Calu3 (cell line): ENCODE measurements around the gene SOX2. TPM values are rescaled to one million over a fixed set of nuclear protein-coding genes. Genes with fewer than 3 reads are reported as not detected.
"Not testable (repeated sequence)": the region's sequence is repeated elsewhere in the genome, so short reads cannot be mapped to it uniquely, and the experiment has no call there.

Experiments used
- BruUV-seq: library from RNA; stranded (reverse); fragments of 400-500 nt; replicated peaks from 2 replicates; lab custom pipeline; 2021; lab: Mats Ljungman, UMichigan
- CTCF ChIA-PET: fragments of 300-600 bp; sonication (Branson Sonifier 250); formaldehyde crosslinking; loops from one replicate; lab custom pipeline; 2022; ENCODE audit warnings: antibody characterized with exemption; lab: Charles Lee
- DNase-seq: peaks from one replicate; pipeline ENCODE4 v3.0.0; 2022
- H3K27ac Mint-ChIP-seq: one replicate; pipeline ENCODE4 v1.8.0; 2022; ENCODE audit warnings: mixed read lengths; ENCODE audit not compliant: unreplicated experiment
- H3K27me3 Mint-ChIP-seq: one replicate; pipeline ENCODE4 v1.8.0; 2022; ENCODE audit warnings: mixed read lengths; ENCODE audit not compliant: unreplicated experiment
- H3K36me3 Mint-ChIP-seq: one replicate; pipeline ENCODE4 v1.8.0; 2022; ENCODE audit warnings: mild to moderate bottlenecking, moderate library complexity, mixed read lengths; ENCODE audit not compliant: insufficient read depth, unreplicated experiment
- H3K4me1 Mint-ChIP-seq: one replicate; pipeline ENCODE4 v1.8.0; 2022; ENCODE audit warnings: mild to moderate bottlenecking, low read depth, mixed read lengths; ENCODE audit not compliant: unreplicated experiment
- H3K4me3 Mint-ChIP-seq: one replicate; pipeline ENCODE4 v1.8.0; 2022; ENCODE audit warnings: mild to moderate bottlenecking, low read depth, moderate library complexity, mixed read lengths; ENCODE audit not compliant: unreplicated experiment
- H3K9me3 Mint-ChIP-seq: one replicate; pipeline ENCODE4 v1.8.0; 2022; ENCODE audit warnings: low read depth, mixed read lengths; ENCODE audit not compliant: unreplicated experiment
- CTCF ChIP-seq: fragments of 200-600 bp; IDR thresholded peaks from one replicate; pipeline ENCODE4 v1.8.0; 2022; ENCODE audit warnings: antibody characterized with exemption; ENCODE audit not compliant: unreplicated experiment
- intact Hi-C: fragments of 100-400 bp; cut with micrococcal nuclease; formaldehyde crosslinking; loops from one replicate; pipeline ENCODE4 v1.10.0; 2022; ENCODE audit not compliant: unreplicated experiment
- total RNA-seq: library from RNA; stranded (reverse); gene quantifications from 2 replicates; pipeline ENCODE4 v1.2.3, GENCODE V29; 2022

Gene SOX2
- total RNA-seq, 1 experiment from 2014 or later = 0.19 TPM

GRCh38 chr3:181761906-181762305, 50.2 kb downstream of the SOX2 start:
- no peak overlapping the region for H3K27ac Mint-ChIP-seq
- peaks cover 5% of the 10 kb centered on the region for H3K36me3 Mint-ChIP-seq
- CTCF ChIA-PET = interaction anchor here (0.7 kb wide), 1 partner anchor 1329 kb away, joined by 3 read pairs; no protein-coding TSS in a partner anchor
- no peak overlapping the region for H3K4me3 Mint-ChIP-seq
- H3K9me3 Mint-ChIP-seq = no peaks in the 10 kb centered on the region
- intact Hi-C loops = no loop called here
- H3K27me3 Mint-ChIP-seq = no peaks in the 10 kb centered on the region
- DNase-seq = no peak
- peaks cover 8% of the 10 kb centered on the region for H3K4me1 Mint-ChIP-seq
- no peak for TF ChIP-seq CTCF
- BruUV-seq = no TSS peak

GRCh38 chr3:181764033-181764432, 52.3 kb downstream of the SOX2 start:
- H3K27me3 Mint-ChIP-seq, H3K4me1 Mint-ChIP-seq, H3K36me3 Mint-ChIP-seq, H3K4me3 Mint-ChIP-seq, BruUV-seq, H3K9me3 Mint-ChIP-seq, H3K27ac Mint-ChIP-seq, intact Hi-C loops, DNase-seq: not testable (repeated sequence)
- CTCF ChIA-PET = interaction anchor here (0.6 kb wide), 1 partner anchor 110 kb away, joined by 5 read pairs; no protein-coding TSS in a partner anchor
